ENCODE results near the gene EXOC3L1. TPM values are rescaled to one million over a fixed set of nuclear protein-coding genes. Genes with fewer than 3 reads are reported as not detected.

The EXOC3L1 gene
- total and polyA plus RNA-seq, 2 of the 13 experiments (the other 11 are each of a cell fraction or from before 2014, with no cell fraction given): 0.12 TPM; not detected in 1

- TF ChIP-seq HNF1B (CRISPR knock-in tag; IDR thresholded peaks at IDR 0.05) (peak; percentile 66; the same call in 1 of the 2 replicates), MED8 (CRISPR knock-in tag; IDR thresholded peaks at IDR 0.05; ENCODE audit: insufficient replicate concordance) (no peak), SP140L (CRISPR knock-in tag; IDR thresholded peaks at IDR 0.05; ENCODE audit: borderline replicate concordance) (no peak), KLF16 (CRISPR knock-in tag; IDR thresholded peaks at IDR 0.05) (no peak), PTBP1 (IDR thresholded peaks at IDR 0.05; ENCODE audit: low read depth, low read length, poor library complexity, severe bottlenecking) (no peak), ARNT2 (CRISPR knock-in tag; IDR thresholded peaks at IDR 0.05; ENCODE audit: low read depth) (0 out of 2 replicates have a peak, but pooled peaks have one; percentile 6), HOXA7 (CRISPR knock-in tag; IDR thresholded peaks at IDR 0.05) (no peak), ZSCAN25 (CRISPR knock-in tag; IDR thresholded peaks at IDR 0.05) (no peak), ZNF770 (CRISPR knock-in tag; IDR thresholded peaks at IDR 0.05) (no peak), ZNF460 (CRISPR knock-in tag; IDR thresholded peaks at IDR 0.05; ENCODE audit: borderline replicate concordance) (no peak), ZFP82 (CRISPR knock-in tag; IDR thresholded peaks at IDR 0.05; ENCODE audit: borderline replicate concordance) (peak; percentile 63; the same call in 1 of the 2 replicates), ZNF761 (CRISPR knock-in tag; conservative IDR thresholded peaks at IDR 0.05) (no peak), ZNF354B (CRISPR knock-in tag; IDR thresholded peaks at IDR 0.05) (peak; percentile 64; the same call in 1 of the 2 replicates), ZNF3 (CRISPR knock-in tag; IDR thresholded peaks at IDR 0.05) (no peak), YY1 (IDR thresholded peaks at IDR 0.05; ENCODE audit: insufficient read depth, insufficient replicate concordance, low read depth, low read length) (no peak), U2AF1 (optimal IDR thresholded peaks at IDR 0.05; ENCODE audit: low read depth, low read length) (peak; percentile 75), HOXD1 (CRISPR knock-in tag; IDR thresholded peaks at IDR 0.05) (no peak), SNAPC2 (CRISPR knock-in tag; IDR thresholded peaks at IDR 0.05) (peak; percentile 74; the same call in 1 of the 2 replicates), ZNF367 (CRISPR knock-in tag; IDR thresholded peaks at IDR 0.05; ENCODE audit: borderline replicate concordance) (no peak), HOMEZ (CRISPR knock-in tag; IDR thresholded peaks at IDR 0.05; ENCODE audit: low read depth) (peak; percentile 19; the same call in 1 of the 2 replicates), ZNF496 (CRISPR knock-in tag; IDR thresholded peaks at IDR 0.05; ENCODE audit: insufficient replicate concordance) (no peak), ZNF430 (CRISPR knock-in tag; IDR thresholded peaks at IDR 0.05) (peak; percentile 22; the same call in 1 of the 2 replicates), ETV6 (CRISPR knock-in tag; conservative IDR thresholded peaks at IDR 0.05) (no peak; the same call in 1 of the 2 replicates), ZBTB7A (CRISPR knock-in tag; IDR thresholded peaks at IDR 0.05) (no peak), GPN1 (CRISPR knock-in tag; IDR thresholded peaks at IDR 0.05; ENCODE audit: borderline replicate concordance) (no peak), ARID2 (CRISPR knock-in tag; IDR thresholded peaks at IDR 0.05; ENCODE audit: borderline replicate concordance) (no peak; the same call in 1 of the 2 replicates), PAF1 (CRISPR knock-in tag; IDR thresholded peaks at IDR 0.05) (no peak)
These were observed 6.7 kb downstream of the EXOC3L1 start (continued) for GRCh38 chr16:67183284-67183626.

Measured in HepG2 (cell line).